ENCODE results near the gene RNF220.

RNF220 gene

GRCh38 chr1:44566281-44567046 lies 161.4 kb downstream of the RNF220 start:
- TF ChIP-seq ISL1 (CRISPR knock-in tag; IDR thresholded peaks at IDR 0.05): no peak
- TF ChIP-seq TSHZ2 (CRISPR knock-in tag; IDR thresholded peaks at IDR 0.05): no peak
- no peak for TF ChIP-seq ZNF565 (CRISPR knock-in tag; conservative IDR thresholded peaks at IDR 0.05; ENCODE audit: low read depth)
- TF ChIP-seq ESRRG (CRISPR knock-in tag; IDR thresholded peaks at IDR 0.05): no peak
- no peak for TF ChIP-seq GLIS3 (CRISPR knock-in tag; IDR thresholded peaks at IDR 0.05)
- no peak for TF ChIP-seq SNAI2 (CRISPR knock-in tag; IDR thresholded peaks at IDR 0.05)
- TF ChIP-seq TCF4 (CRISPR knock-in tag; IDR thresholded peaks at IDR 0.05; ENCODE audit: borderline replicate concordance): no peak
- no peak for TF ChIP-seq ARNTL (CRISPR knock-in tag; IDR thresholded peaks at IDR 0.05; ENCODE audit: borderline replicate concordance, low read depth)
- no peak for TF ChIP-seq BACH2 (CRISPR knock-in tag; IDR thresholded peaks at IDR 0.05; ENCODE audit: borderline replicate concordance)
- no peak for TF ChIP-seq CREB5 (CRISPR knock-in tag; IDR thresholded peaks at IDR 0.05; ENCODE audit: low read depth)
- TF ChIP-seq ZFP3 (CRISPR knock-in tag; IDR thresholded peaks at IDR 0.05): no peak
- no peak for TF ChIP-seq POU6F1 (CRISPR knock-in tag; IDR thresholded peaks at IDR 0.05; ENCODE audit: borderline replicate concordance, low read depth)
- TF ChIP-seq RARB (CRISPR knock-in tag; IDR thresholded peaks at IDR 0.05): no peak
- no peak for TF ChIP-seq ZC3H10 (CRISPR knock-in tag; IDR thresholded peaks at IDR 0.05)
- no peak for TF ChIP-seq ZNF8 (CRISPR knock-in tag; IDR thresholded peaks at IDR 0.05)
- ATAC-seq: no peak

- ATAC-seq: no peak
Measured at GRCh38 chr1:44568128-44568900, 163.3 kb downstream of the RNF220 start.

More at GRCh38 chr1:44568128-44568900, 163.3 kb downstream of the RNF220 start:
- no peak for TF ChIP-seq CSDC2 (CRISPR knock-in tag; IDR thresholded peaks at IDR 0.05)
- TF ChIP-seq ZFP3 (CRISPR knock-in tag; IDR thresholded peaks at IDR 0.05): no peak
- TF ChIP-seq ISL1 (CRISPR knock-in tag; IDR thresholded peaks at IDR 0.05): no peak
- no peak for TF ChIP-seq CSRNP3 (CRISPR knock-in tag; IDR thresholded peaks at IDR 0.05)
- no peak for TF ChIP-seq TSHZ2 (CRISPR knock-in tag; IDR thresholded peaks at IDR 0.05)
- TF ChIP-seq PPARA (CRISPR knock-in tag; IDR thresholded peaks at IDR 0.05; ENCODE audit: borderline replicate concordance): no peak
- no peak for TF ChIP-seq TCF4 (CRISPR knock-in tag; IDR thresholded peaks at IDR 0.05; ENCODE audit: borderline replicate concordance)
- no peak for TF ChIP-seq CREB5 (CRISPR knock-in tag; IDR thresholded peaks at IDR 0.05; ENCODE audit: low read depth)
- TF ChIP-seq TOX (CRISPR knock-in tag; IDR thresholded peaks at IDR 0.05; ENCODE audit: borderline replicate concordance): no peak
- TF ChIP-seq BACH2 (CRISPR knock-in tag; IDR thresholded peaks at IDR 0.05; ENCODE audit: borderline replicate concordance): no peak
- no peak for TF ChIP-seq ZC3H10 (CRISPR knock-in tag; IDR thresholded peaks at IDR 0.05)
- TF ChIP-seq ESRRG (CRISPR knock-in tag; IDR thresholded peaks at IDR 0.05): no peak
- no peak for TF ChIP-seq ZNF70 (CRISPR knock-in tag; IDR thresholded peaks at IDR 0.05)
- no peak for TF ChIP-seq RARB (CRISPR knock-in tag; IDR thresholded peaks at IDR 0.05)
- no peak for TF ChIP-seq GLIS3 (CRISPR knock-in tag; IDR thresholded peaks at IDR 0.05)
- TF ChIP-seq PATZ1 (CRISPR knock-in tag; IDR thresholded peaks at IDR 0.05; ENCODE audit: borderline replicate concordance): no peak
- no peak for TF ChIP-seq ZNF8 (CRISPR knock-in tag; IDR thresholded peaks at IDR 0.05)

Measured in SK-N-SH treated with all-trans-retinoic acid at 6 μM for 48 hours (cell line).